H9 (cell line): Measurements from ENCODE around the gene ANKMY1. TPM values are rescaled to one million over a fixed set of nuclear protein-coding genes. Genes with fewer than 3 reads are reported as not detected.

Experiments
- DNase-seq: peaks from one replicate; pipeline ENCODE4 v3.0.0-alpha.2; 2017
- H2AFZ ChIP-seq: one replicate; pipeline ENCODE4 v1.6.1; 2013; ENCODE audit warnings: mild to moderate bottlenecking, low read length, control low read depth, moderate library complexity
- H2AK5ac ChIP-seq: 2 replicates; pipeline ENCODE4 v1.6.1; 2013; ENCODE audit warnings: low read length, control low read depth, mixed read lengths; ENCODE audit not compliant: insufficient read length
- H2BK120ac ChIP-seq: one replicate; pipeline ENCODE4 v1.6.1; 2013; ENCODE audit warnings: low read depth, mild to moderate bottlenecking, low read length, control low read depth, inconsistent platforms; ENCODE audit not compliant: poor library complexity, severe bottlenecking
- H2BK12ac ChIP-seq: 2 replicates; pipeline ENCODE4 v1.6.1; 2013; ENCODE audit warnings: low read length, control low read depth, mixed read lengths, low read depth; ENCODE audit not compliant: insufficient read length
- H2BK15ac ChIP-seq: 2 replicates; pipeline ENCODE4 v1.6.1; 2013; ENCODE audit warnings: low read depth, low read length, control low read depth
- H2BK20ac ChIP-seq: one replicate; pipeline ENCODE4 v1.6.1; 2013; ENCODE audit warnings: low read depth, mild to moderate bottlenecking, low read length, control low read depth, inconsistent platforms; ENCODE audit not compliant: poor library complexity, severe bottlenecking
- H2BK5ac ChIP-seq: 2 replicates; pipeline ENCODE4 v1.6.1; 2013; ENCODE audit warnings: low read length, control low read depth, mixed read lengths; ENCODE audit not compliant: insufficient read length
- H3K14ac ChIP-seq: 2 replicates; pipeline ENCODE4 v1.6.1; 2013; ENCODE audit warnings: low read length, control low read depth; ENCODE audit not compliant: insufficient read depth
- H3K18ac ChIP-seq: 2 replicates; pipeline ENCODE4 v1.6.1; 2013; ENCODE audit warnings: low read depth, mild to moderate bottlenecking, mixed read lengths, low read length, control low read depth; ENCODE audit not compliant: insufficient read length
- H3K23ac ChIP-seq: 2 replicates; pipeline ENCODE4 v1.6.1; 2013; ENCODE audit warnings: low read length, control low read depth, mixed read lengths, low read depth; ENCODE audit not compliant: insufficient read length
- H3K23me2 ChIP-seq: 2 replicates; pipeline ENCODE4 v1.6.1; 2013; ENCODE audit warnings: low read depth, mild to moderate bottlenecking, mixed read lengths, low read length, control low read depth; ENCODE audit not compliant: insufficient read length, poor library complexity, severe bottlenecking
- H3K27ac ChIP-seq: 2 replicates; pipeline ENCODE4 v1.5.1; 2013; ENCODE audit warnings: low read length, control low read depth, mixed read lengths, low read depth; ENCODE audit not compliant: insufficient read length
- H3K27me3 ChIP-seq: 2 replicates; pipeline ENCODE4 v1.6.1; 2013; ENCODE audit warnings: low read length, control low read depth, inconsistent platforms; ENCODE audit not compliant: insufficient read depth
- H3K4ac ChIP-seq: 2 replicates; pipeline ENCODE4 v1.6.1; 2013; ENCODE audit warnings: low read depth, mild to moderate bottlenecking, control low read depth, inconsistent platforms, low read length, moderate library complexity
- H3K4me1 ChIP-seq: 2 replicates; pipeline ENCODE4 v1.6.1; 2013; ENCODE audit warnings: low read length, control low read depth, inconsistent platforms; ENCODE audit not compliant: insufficient read depth
- H3K4me2 ChIP-seq: 2 replicates; pipeline ENCODE4 v1.6.1; 2013; ENCODE audit warnings: low read length, control low read depth, mixed read lengths; ENCODE audit not compliant: insufficient read length, insufficient read depth
- H3K56ac ChIP-seq: 2 replicates; pipeline ENCODE4 v1.6.1; 2013; ENCODE audit warnings: low read depth, mild to moderate bottlenecking, mixed read lengths, low read length, control low read depth; ENCODE audit not compliant: insufficient read length
- H3K79me1 ChIP-seq: 2 replicates; pipeline ENCODE4 v1.6.1; 2013; ENCODE audit warnings: low read depth, mild to moderate bottlenecking, moderate library complexity, low read length, control low read depth, inconsistent platforms; ENCODE audit not compliant: insufficient read depth, poor library complexity, severe bottlenecking
- H3K79me2 ChIP-seq: 2 replicates; pipeline ENCODE4 v1.6.1; 2013; ENCODE audit warnings: low read length, control low read depth, inconsistent platforms; ENCODE audit not compliant: insufficient read depth
- H3K9ac ChIP-seq: 2 replicates; pipeline ENCODE4 v1.6.1; 2013; ENCODE audit warnings: low read length, control low read depth, mixed read lengths; ENCODE audit not compliant: insufficient read length; ENCODE audit errors: extremely low read depth
- H3K9me3 ChIP-seq: one replicate; pipeline ENCODE4 v1.6.1; 2013; ENCODE audit warnings: low read depth, low read length, inconsistent platforms; ENCODE audit not compliant: control insufficient read depth
- H3T11ph ChIP-seq: one replicate; pipeline ENCODE4 v1.6.1; 2013; ENCODE audit warnings: mild to moderate bottlenecking, low read length, control low read depth, inconsistent platforms
- H4K20me1 ChIP-seq: one replicate; pipeline ENCODE4 v1.6.1; 2013; ENCODE audit not compliant: control insufficient read depth, insufficient read length, insufficient read depth
- H4K5ac ChIP-seq: 2 replicates; pipeline ENCODE4 v1.6.1; 2013; ENCODE audit warnings: low read depth, mild to moderate bottlenecking, mixed read lengths, low read length, control low read depth; ENCODE audit not compliant: insufficient read length
- H4K8ac ChIP-seq: replicated peaks from 2 replicates; pipeline ENCODE4 v1.6.1; 2013; ENCODE audit warnings: low read length, control low read depth, mixed read lengths, low read depth; ENCODE audit not compliant: insufficient read length
- H4K91ac ChIP-seq: 2 replicates; pipeline ENCODE4 v1.6.1; 2013; ENCODE audit warnings: low read depth, mild to moderate bottlenecking, moderate library complexity, mixed read lengths, low read length, control low read depth; ENCODE audit not compliant: insufficient read length
- H3K27ac Mint-ChIP-seq, 3 experiments: 2 replicates in 2 of 3; 3 replicates in 1 of 3; pipeline ENCODE4 v1.8.0; 2020 to 2021; ENCODE audit warnings: mixed read lengths in 3 of 3, mild to moderate bottlenecking in 1 of 3, moderate library complexity in 1 of 3
- H3K27me3 Mint-ChIP-seq: 2 replicates; pipeline ENCODE4 v1.8.0; 2021; ENCODE audit warnings: low read depth, mild to moderate bottlenecking, moderate library complexity, mixed read lengths
- H3K36me3 Mint-ChIP-seq, 3 experiments: 2 replicates in 2 of 3; 3 replicates in 1 of 3; pipeline ENCODE4 v1.8.0; 2020 to 2021; ENCODE audit warnings: low read depth in 3 of 3, mixed read lengths in 3 of 3; ENCODE audit not compliant: insufficient read depth in 1 of 3
- H3K4me1 Mint-ChIP-seq, 2 experiments: 2 replicates each; pipeline ENCODE4 v1.8.0; 2020; ENCODE audit warnings: mixed read lengths in 2 of 2
- H3K4me3 Mint-ChIP-seq, 2 experiments: 2 replicates in 1 of 2; 3 replicates in 1 of 2; pipeline ENCODE4 v1.8.0; 2020 to 2021; ENCODE audit warnings: mild to moderate bottlenecking in 2 of 2, mixed read lengths in 2 of 2, moderate library complexity in 1 of 2
- H3K9me3 Mint-ChIP-seq, 2 experiments: 2 replicates in 1 of 2; 3 replicates in 1 of 2; pipeline ENCODE4 v1.8.0; 2020; ENCODE audit warnings: mild to moderate bottlenecking in 2 of 2, mixed read lengths in 2 of 2, moderate library complexity in 1 of 2
- WGBS: extraction: QIAGEN DNeasy Blood & Tissue Kit; methylation state at CpG from one replicate; pipeline ENCODE4 v1.1.7; 2013; ENCODE audit warnings: missing lambda C conversion rate, low lambda C conversion rate, mixed read lengths; ENCODE audit not compliant: insufficient read length; ENCODE audit errors: extremely low coverage; 5-methylcytosine and 5-hydroxymethylcytosine counted together
- total RNA-seq: library from RNA; stranded (reverse); gene quantifications from 2 replicates; pipeline ENCODE4 v1.2.1, GENCODE V29; 2021
- TF ChIP-seq, protein P1 (sequence below): fragments of 200-600 bp; sonication (generic); conservative IDR thresholded peaks from 3 replicates; pipeline ENCODE4 v1.8.0; 2021; ENCODE audit warnings: antibody characterized with exemption, mild to moderate bottlenecking

ANKMY1 gene
- total RNA-seq, 1 experiment from 2014 or later = 13.7 TPM

DNA sequence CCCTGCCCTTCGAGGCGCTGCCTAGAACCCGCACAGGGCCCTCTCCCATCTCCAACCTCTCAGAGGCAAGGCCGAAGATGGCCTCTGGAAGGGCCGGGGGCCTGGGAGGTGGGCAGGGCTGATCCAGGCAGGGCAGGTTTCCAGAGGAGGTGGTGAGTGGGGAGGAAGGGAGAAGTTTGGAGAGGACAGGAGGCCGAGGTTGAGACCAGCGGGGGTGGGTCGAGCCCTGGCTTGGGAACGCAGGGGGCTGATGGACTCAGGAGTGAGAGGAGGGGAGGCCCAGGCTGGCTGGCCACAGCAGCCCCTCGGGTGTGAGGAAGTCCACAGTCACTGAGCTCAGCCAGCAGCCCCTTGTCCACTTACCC lies 39.2 kb upstream of the ANKMY1 start:
- Mint-ChIP-seq H3K4me3 (no peak overlapping the region), H3K27ac (no peak overlapping the region), H3K27me3 (no peaks in the 10 kb centered on the region), H3K36me3 (peaks cover 3 to 15% (median 8%) of the 10 kb centered on the region in 3 experiments; a peak in 6 of 7 replicates), H3K9me3 (no peaks in the 10 kb centered on the region), H3K4me1 (no peaks in the 10 kb centered on the region)
- Histone ChIP-seq H2BK15ac (no peak overlapping the region), H3K27me3 (no peaks in the 10 kb centered on the region), H3K56ac (no peak overlapping the region), H3K27ac (no peak overlapping the region), H4K5ac (no peak overlapping the region), H3K9ac (no peak overlapping the region), H3T11ph (no peak overlapping the region), H3K23ac (no peak overlapping the region), H2AK5ac (no peak overlapping the region), H4K91ac (no peak overlapping the region), H2AFZ (no peak overlapping the region), H3K79me2 (no peaks in the 10 kb centered on the region), H3K23me2 (no peaks in the 10 kb centered on the region), H3K4me2 (no peak overlapping the region), H4K20me1 (no peaks in the 10 kb centered on the region), H3K4me1 (no peaks in the 10 kb centered on the region), H4K8ac (no peak overlapping the region), H3K79me1 (no peaks in the 10 kb centered on the region), H3K9me3 (no peaks in the 10 kb centered on the region), H2BK20ac (no peak overlapping the region), H3K18ac (no peak overlapping the region), H3K14ac (no peak overlapping the region), H3K4ac (no peak overlapping the region), H2BK12ac (no peak overlapping the region), H2BK120ac (no peak overlapping the region), H2BK5ac (no peak overlapping the region)
- TF ChIP-seq, protein P1, sequence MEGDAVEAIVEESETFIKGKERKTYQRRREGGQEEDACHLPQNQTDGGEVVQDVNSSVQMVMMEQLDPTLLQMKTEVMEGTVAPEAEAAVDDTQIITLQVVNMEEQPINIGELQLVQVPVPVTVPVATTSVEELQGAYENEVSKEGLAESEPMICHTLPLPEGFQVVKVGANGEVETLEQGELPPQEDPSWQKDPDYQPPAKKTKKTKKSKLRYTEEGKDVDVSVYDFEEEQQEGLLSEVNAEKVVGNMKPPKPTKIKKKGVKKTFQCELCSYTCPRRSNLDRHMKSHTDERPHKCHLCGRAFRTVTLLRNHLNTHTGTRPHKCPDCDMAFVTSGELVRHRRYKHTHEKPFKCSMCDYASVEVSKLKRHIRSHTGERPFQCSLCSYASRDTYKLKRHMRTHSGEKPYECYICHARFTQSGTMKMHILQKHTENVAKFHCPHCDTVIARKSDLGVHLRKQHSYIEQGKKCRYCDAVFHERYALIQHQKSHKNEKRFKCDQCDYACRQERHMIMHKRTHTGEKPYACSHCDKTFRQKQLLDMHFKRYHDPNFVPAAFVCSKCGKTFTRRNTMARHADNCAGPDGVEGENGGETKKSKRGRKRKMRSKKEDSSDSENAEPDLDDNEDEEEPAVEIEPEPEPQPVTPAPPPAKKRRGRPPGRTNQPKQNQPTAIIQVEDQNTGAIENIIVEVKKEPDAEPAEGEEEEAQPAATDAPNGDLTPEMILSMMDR = no peak
- no peak for DNase-seq
- WGBS = no CpG with 5 or more reads among the region's 10 CpGs
